Fibroblast of mammary gland (primary cell): ENCODE results near the gene CLSTN2.

Source experiments
- DNase-seq: peaks from one replicate; pipeline ENCODE4 v3.0.0-alpha.2; 2010; ENCODE audit warnings: low read depth
- H3K4me3 ChIP-seq: 2 replicates; pipeline ENCODE4 v1.5.1; 2011; ENCODE audit warnings: low read depth, mild to moderate bottlenecking, low read length, moderate library complexity; ENCODE audit not compliant: control insufficient read depth
- CTCF ChIP-seq: conservative IDR thresholded peaks from 2 replicates; pipeline ENCODE4 v1.5.1; 2011; ENCODE audit warnings: low read depth, low read length, inconsistent platforms; ENCODE audit not compliant: control insufficient read depth, insufficient read depth

Gene CLSTN2

GRCh38 chr3:140521751-140522445 lies 586.9 kb downstream of the CLSTN2 start:
- no peak overlapping the region for H3K4me3 ChIP-seq
- DNase-seq: no peak

GRCh38 chr3:140522653-140523380 lies 587.8 kb downstream of the CLSTN2 start:
- no peak for DNase-seq
- no peak overlapping the region for H3K4me3 ChIP-seq
- no peak for TF ChIP-seq CTCF

More at GRCh38 chr3:140521751-140522445, 586.9 kb downstream of the CLSTN2 start:
- TF ChIP-seq CTCF: no peak

- no peak overlapping the region for H3K4me3 ChIP-seq
- no peak for TF ChIP-seq CTCF
- DNase-seq: no peak
Measured at GRCh38 chr3:140523600-140523999, 588.6 kb downstream of the CLSTN2 start.

GRCh38 chr3:140527156-140527555 lies 592.2 kb downstream of the CLSTN2 start:
- no peak for TF ChIP-seq CTCF
- H3K4me3 ChIP-seq: no peak overlapping the region
- no peak for DNase-seq

- no peak for TF ChIP-seq CTCF
- no peak overlapping the region for H3K4me3 ChIP-seq
- peak; percentile 87 for DNase-seq
Measured at GRCh38 chr3:140529096-140529495, 594.1 kb downstream of the CLSTN2 start.

- no peak for DNase-seq
- H3K4me3 ChIP-seq: no peak overlapping the region
- TF ChIP-seq CTCF: no peak
Measured at GRCh38 chr3:140529558-140529957, 594.6 kb downstream of the CLSTN2 start.
